AG08395 (cell line): Measurements from ENCODE around the gene SPARCL1.
A peak's percentile ranks its signal among the peaks of the same experiment; 100 is the strongest.

Experiments
- DNase-seq: peaks from one replicate; pipeline ENCODE4 v3.0.0; 2012; ENCODE audit warnings: mixed read lengths, low spot score

The SPARCL1 gene

DNA sequence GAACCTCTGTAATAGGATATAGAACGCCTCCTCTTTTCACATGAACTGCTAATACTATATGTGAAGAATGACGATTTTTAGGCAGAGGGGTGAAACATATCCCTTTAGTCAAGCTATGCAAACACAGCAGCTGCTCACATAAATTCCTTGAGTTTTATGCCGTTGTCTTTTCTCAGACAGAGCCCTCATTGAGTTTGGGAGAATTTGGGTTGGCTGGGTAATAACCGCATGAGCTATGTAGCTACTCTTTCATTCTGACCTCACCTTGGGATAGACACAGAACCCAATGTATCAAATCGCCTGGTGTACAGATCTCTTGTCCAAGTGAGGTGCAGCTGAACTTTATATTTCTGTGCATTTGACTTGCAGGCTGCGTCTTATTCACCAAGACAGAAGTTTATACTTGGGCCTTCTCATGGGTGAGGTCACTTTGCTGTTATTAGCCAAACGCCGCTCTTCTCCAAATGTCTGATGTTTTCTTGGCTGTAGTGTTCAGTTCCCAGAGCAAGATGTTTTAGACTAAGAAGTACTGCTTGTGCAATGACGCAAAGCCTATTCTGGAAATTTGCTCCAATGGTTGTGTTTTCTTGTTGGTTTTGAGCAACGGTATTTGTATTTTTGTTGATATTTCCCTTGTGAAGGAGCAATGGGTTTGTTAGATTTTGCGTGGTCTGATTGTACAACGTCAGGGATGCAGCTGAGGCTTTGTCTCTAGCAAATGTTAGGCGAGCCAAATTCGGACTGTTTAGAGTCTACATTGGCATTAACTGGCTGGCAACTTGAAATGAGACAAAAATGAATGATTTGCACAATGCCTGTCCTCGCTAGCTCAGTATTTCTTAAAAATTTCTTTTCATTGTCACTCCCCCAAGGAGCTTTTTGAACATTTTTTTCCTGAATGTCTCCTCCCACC lies 11.2 kb upstream of the SPARCL1 start:
- DNase-seq = no peak

- no peak for DNase-seq
These were observed 3.7 kb upstream of the SPARCL1 start for GRCh38 chr4:87532907-87533306.

GRCh38 chr4:87532109-87532508 lies 2.9 kb upstream of the SPARCL1 start:
- no peak for DNase-seq

- no peak for DNase-seq
These were observed 2.4 kb upstream of the SPARCL1 start for GRCh38 chr4:87531621-87532020.

GRCh38 chr4:87530868-87531267 lies 1.7 kb upstream of the SPARCL1 start:
- peak; percentile 58 for DNase-seq

DNA sequence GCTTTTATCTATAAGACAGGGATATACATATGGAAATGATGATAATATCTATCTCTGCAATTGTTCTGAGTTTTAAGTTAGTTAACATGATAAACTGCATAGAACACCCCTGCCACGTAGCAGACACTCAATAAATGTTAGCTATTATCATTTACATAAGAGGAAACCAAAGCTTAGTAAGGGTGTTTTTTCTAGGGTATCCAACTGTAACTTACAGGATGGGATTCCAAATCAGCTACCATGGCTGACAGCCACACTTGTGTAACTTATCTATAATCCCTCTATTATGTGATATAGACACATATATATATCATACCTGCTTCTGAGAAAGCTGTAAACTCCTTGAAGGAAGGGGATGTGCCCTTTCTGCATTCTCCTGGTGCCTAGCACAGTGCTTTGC lies 1.1 kb upstream of the SPARCL1 start:
- DNase-seq = no peak

GRCh38 chr4:87527431-87528220 lies 1.6 kb downstream of the SPARCL1 start:
- no peak for DNase-seq

GRCh38 chr4:87525636-87526295 lies 3.4 kb downstream of the SPARCL1 start:
- DNase-seq = no peak

GRCh38 chr4:87524456-87524855 lies 4.7 kb downstream of the SPARCL1 start:
- DNase-seq = no peak

DNA sequence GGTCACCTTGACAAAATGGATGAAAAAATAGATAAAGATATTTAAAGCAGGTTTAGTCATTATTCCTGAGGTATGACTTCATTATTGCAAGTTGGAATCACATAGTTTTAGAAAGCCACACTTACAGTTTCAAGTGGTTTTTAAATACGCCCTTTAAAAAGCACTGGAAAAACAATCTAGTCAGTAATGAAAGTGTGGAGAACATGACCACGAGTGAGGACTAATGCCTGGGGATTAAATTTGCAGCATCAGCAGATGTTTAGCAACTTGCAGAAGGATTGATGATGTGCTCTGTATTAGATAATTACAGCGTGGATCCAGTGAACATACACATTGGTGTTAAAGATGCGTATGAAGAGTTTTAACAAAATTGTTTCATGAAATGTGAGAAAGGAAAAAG lies 5.9 kb downstream of the SPARCL1 start:
- DNase-seq = no peak

GRCh38 chr4:87521757-87522374 lies 7.3 kb downstream of the SPARCL1 start:
- no peak for DNase-seq

DNA sequence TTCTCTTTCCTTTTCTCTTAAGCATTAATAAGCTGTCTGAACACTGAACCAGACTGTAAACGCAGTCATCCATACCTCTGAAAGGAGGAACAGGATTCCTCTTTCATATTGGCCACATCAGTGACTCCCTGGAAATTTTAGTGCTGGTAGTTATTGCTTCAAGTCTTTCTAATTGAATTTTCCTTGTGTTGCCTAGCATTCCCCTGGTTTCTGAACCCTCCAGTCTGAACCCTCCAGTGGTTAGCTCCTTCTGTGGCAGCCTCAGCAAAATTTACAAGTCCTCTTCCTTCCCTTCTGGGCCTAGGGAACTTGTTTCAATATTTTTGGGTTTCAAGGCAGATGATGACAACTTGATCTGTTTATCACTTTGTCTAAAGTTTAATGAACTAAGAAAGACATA lies 7.9 kb downstream of the SPARCL1 start:
- no peak for DNase-seq

DNA sequence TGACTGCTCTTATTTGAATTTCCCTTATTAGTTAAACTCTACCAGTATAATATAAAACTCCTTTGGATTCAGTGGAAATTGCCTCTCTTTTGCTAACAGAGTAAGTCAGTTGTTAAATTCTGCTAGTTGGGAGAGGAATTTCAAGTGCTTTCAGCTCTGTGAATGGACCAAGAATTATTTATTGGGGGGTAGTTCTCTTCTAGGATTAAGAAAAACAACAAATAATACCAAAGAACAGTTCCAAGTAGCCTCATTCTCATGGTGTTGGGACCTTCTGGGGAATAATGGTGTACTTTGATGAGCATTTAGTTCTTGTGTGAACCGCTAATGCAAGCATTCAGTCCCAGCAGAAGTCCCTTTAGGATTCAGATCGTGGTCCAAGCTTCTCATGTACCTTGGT lies 11.6 kb downstream of the SPARCL1 start:
- DNase-seq = no peak

DNA sequence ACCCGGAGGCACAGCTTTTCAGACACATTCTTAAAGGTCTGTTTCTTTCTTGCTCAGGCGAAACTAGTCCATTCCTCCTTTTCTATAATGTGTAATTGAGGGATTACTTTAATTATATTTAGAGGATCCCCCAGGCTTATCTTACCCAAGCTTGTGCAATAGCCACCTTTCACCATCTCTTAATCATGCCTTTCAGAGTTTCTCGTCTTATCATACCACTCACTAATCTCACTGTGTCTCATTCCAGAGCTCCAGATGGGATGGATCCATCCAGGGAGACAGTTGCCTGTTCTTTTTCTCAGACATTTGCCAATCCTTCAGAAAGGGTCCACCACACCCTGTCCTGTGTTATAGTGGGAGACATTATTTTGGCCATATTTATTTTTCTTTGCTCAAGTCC lies 12.5 kb downstream of the SPARCL1 start:
- no peak for DNase-seq

DNA sequence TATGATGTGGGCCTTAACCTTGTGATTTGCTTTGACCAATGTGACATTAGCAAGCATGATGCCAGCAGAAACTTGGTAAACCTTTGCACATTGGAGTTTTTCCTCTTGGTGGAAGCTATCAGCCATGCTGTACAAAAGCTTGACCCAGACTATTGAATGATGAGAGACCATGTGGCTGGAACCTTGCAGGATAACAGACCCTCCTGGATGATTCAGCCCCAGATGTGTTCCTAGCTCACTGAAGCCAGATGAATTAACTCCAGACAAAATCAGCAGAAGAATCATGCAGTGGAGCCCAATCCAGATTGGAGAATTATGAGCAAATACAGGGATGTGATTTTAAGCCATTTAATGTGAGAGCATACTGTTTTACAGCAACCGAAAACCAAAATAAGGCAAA lies 16.8 kb downstream of the SPARCL1 start:
- no peak for DNase-seq

- no peak for DNase-seq
These were observed 17.7 kb downstream of the SPARCL1 start for GRCh38 chr4:87511500-87511899.

DNA sequence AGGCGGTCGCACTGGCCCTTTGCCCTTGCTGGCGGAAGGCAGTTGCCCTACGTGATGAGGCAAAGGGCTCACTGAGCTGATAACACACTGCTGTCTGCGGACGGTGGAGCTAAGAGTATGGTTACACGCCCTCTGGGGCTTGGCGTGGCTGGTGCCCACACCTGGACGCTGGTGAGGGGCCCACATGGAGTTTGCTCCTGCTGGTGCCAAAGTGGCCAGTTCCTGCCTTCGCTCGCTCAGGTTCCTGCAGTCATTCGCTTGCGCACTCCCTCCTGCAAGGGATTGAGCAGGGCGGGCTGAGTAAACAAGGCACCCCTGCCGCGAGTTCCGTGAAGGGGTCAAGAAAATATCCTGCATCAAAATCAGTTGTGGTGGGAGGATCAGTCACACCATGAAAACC lies 18.4 kb downstream of the SPARCL1 start:
- no peak for DNase-seq

- DNase-seq = peak; percentile 77
These were observed 22.0 kb downstream of the SPARCL1 start for GRCh38 chr4:87506974-87507701.

- DNase-seq = no peak
These were observed 23.3 kb downstream of the SPARCL1 start for GRCh38 chr4:87505862-87506261.

- DNase-seq = no peak
These were observed 26.5 kb downstream of the SPARCL1 start for GRCh38 chr4:87502580-87503238.

DNA sequence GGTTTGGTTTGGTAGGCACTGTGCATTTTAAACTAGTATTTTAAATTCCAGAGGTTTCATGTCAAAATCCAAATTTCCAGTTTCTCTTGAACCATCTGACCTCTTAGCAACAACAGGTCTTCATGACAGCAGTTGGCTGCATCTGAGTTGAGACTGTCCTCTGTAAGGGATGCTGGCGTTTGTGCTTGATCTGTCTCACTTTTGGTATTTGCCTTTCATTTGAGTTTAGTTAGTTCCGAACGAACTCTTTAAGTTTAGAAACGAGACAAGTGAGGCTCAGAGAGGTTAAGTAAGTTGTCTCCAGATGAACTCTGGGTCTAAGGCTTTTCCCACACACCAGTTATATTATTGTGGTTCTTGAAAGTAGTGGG lies 29.1 kb downstream of the SPARCL1 start:
- DNase-seq = no peak
